ENCODE measurements around the gene ANKRD39. TPM values are rescaled to one million over a fixed set of nuclear protein-coding genes. Genes with fewer than 3 reads are reported as not detected.

The ANKRD39 gene
- total RNA-seq, 1 experiment from 2014 or later = 29.4 TPM

DNA sequence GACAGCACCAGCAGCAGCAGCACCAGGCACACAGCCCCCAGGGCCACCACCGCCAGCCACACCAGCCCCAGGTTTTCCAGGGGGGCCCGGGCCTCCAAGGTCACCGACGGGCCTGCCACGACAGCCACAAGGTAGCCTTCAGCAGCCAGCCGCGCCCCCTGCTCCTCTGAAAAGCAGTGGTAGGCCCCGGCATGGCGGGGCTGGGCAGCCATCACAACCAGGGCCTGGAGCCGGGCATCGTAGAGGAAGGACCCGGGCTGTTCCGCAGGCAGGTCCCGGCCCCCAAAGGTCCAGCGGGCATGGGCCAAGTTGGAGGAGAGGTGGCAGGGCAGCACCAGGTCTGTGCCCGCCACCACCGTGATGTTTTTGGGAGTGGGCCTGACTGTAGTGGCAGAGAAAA is 3.3 kb upstream of the ANKRD39 start:
- no TSS peak for BruUV-seq (replicated peaks)
- intact Hi-C loops (cut with micrococcal nuclease) = no loop called here
- H3K4me3 ChIP-seq (ENCODE audit: low read length) = no peak overlapping the region
- TF ChIP-seq, protein P1, sequence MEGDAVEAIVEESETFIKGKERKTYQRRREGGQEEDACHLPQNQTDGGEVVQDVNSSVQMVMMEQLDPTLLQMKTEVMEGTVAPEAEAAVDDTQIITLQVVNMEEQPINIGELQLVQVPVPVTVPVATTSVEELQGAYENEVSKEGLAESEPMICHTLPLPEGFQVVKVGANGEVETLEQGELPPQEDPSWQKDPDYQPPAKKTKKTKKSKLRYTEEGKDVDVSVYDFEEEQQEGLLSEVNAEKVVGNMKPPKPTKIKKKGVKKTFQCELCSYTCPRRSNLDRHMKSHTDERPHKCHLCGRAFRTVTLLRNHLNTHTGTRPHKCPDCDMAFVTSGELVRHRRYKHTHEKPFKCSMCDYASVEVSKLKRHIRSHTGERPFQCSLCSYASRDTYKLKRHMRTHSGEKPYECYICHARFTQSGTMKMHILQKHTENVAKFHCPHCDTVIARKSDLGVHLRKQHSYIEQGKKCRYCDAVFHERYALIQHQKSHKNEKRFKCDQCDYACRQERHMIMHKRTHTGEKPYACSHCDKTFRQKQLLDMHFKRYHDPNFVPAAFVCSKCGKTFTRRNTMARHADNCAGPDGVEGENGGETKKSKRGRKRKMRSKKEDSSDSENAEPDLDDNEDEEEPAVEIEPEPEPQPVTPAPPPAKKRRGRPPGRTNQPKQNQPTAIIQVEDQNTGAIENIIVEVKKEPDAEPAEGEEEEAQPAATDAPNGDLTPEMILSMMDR (conservative IDR thresholded peaks at IDR 0.05; ENCODE audit: low read depth, low read length) = no peak
- TF ChIP-seq EZH2phosphoT487 (IDR thresholded peaks at IDR 0.05; ENCODE audit: borderline replicate concordance, low read length) = no peak
- TF ChIP-seq EZH2 (IDR thresholded peaks at IDR 0.05; ENCODE audit: low read length, unreplicated experiment) = no peak
- no peak overlapping the region for H3K4me2 ChIP-seq (ENCODE audit: low read length)
- H3K27ac ChIP-seq (ENCODE audit: low read length) = no peak overlapping the region
- no peaks in the 10 kb centered on the region for H3K9me3 ChIP-seq (ENCODE audit: low read length)
- ChIA-PET POLR2A (ENCODE audit: unreplicated experiment) (no interaction called here), CTCF (no interaction called here)
- H3K36me3 ChIP-seq (ENCODE audit: low read depth, low read length) = peaks cover 22% of the 10 kb centered on the region; the same call in 1 of the 2 replicates
- no peaks in the 10 kb centered on the region for H3K27me3 ChIP-seq (ENCODE audit: low read length)
- H3K4me1 ChIP-seq (ENCODE audit: insufficient read depth, low read length) = peaks cover 10% of the 10 kb centered on the region
- H3K9ac ChIP-seq (ENCODE audit: low read length) = no peak overlapping the region
- no peak overlapping the region for H2AFZ ChIP-seq (ENCODE audit: low read length)
- peaks cover 20% of the 10 kb centered on the region for H3K79me2 ChIP-seq (ENCODE audit: low read length)
- no peaks in the 10 kb centered on the region for H3K9me2 ChIP-seq (replicated peaks; ENCODE audit: low read length)
- ATAC-seq = no peak
- no peak for DNase-seq
- H3F3A ChIP-seq (ENCODE audit: low read length, unreplicated experiment) = no peaks in the 10 kb centered on the region
- no peaks in the 10 kb centered on the region for H4K20me1 ChIP-seq (ENCODE audit: low read length)

DNA sequence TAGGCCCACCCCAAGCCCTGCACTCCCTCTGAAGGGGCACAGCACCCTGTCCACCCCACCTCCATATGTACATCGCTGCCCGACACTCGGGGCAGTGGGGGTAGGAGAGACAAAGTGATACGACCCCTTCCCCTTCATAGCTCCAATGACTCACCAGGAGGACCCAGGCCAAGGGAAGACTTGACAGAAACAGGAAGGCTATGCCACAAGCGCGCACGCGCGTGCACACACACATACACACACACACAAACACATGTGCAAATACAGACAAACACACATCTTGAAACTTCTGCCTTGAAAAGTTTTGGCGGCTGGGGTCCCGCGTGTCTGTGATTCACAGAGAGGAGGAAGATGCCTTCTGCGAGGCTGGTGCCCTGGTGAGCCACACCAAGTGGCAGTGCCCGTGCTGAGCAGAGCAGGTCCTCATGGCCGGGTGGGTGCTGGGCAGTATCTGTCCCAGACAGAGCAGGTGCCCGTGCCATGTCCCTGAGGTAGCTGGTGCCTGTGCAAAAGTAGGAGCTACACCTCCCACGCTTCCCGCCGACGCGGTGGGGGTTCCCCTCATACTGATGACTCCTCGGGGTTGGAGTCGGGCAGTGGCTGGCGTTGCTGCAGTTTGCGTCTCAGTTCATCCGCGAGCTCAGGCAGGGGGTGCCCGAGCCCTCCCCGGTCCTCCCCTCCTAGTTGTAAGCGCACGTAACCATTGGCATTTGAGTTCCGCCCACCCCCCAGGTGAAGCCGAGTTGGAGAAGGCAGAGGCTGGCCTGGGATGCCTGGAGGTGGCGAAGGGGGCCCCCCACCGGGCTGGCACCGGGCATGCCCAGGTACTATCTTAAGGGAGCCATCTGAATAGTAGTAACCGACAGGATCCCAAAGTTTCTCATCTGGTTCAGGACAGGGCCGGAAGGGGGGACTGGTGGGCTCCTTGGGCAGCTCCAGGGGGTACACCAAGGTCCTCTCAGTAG is 2.5 kb upstream of the ANKRD39 start:
- CTCF ChIA-PET = no interaction called here
- peaks cover 18% of the 10 kb centered on the region; the same call in 1 of the 2 replicates for H3K36me3 ChIP-seq (ENCODE audit: low read depth, low read length)
- no TSS peak for BruUV-seq (replicated peaks)
- POLR2A ChIA-PET (ENCODE audit: unreplicated experiment) = no interaction called here
- intact Hi-C loops (cut with micrococcal nuclease) = no loop called here
- no peak overlapping the region for H2AFZ ChIP-seq (ENCODE audit: low read length)
- no peak overlapping the region for H3K27ac ChIP-seq (ENCODE audit: low read length)
- H3K4me1 ChIP-seq (ENCODE audit: insufficient read depth, low read length) = peaks cover 11% of the 10 kb centered on the region
- no peaks in the 10 kb centered on the region for H4K20me1 ChIP-seq (ENCODE audit: low read length)
- ATAC-seq (no peak), DNase-seq (no peak)
- H3K9me3 ChIP-seq (ENCODE audit: low read length) = no peaks in the 10 kb centered on the region
- TF ChIP-seq EZH2phosphoT487 (IDR thresholded peaks at IDR 0.05; ENCODE audit: borderline replicate concordance, low read length) (no peak), EZH2 (IDR thresholded peaks at IDR 0.05; ENCODE audit: low read length, unreplicated experiment) (no peak)
- TF ChIP-seq, protein P1 (conservative IDR thresholded peaks at IDR 0.05; ENCODE audit: low read depth, low read length) = no peak
- H3K4me2 ChIP-seq (ENCODE audit: low read length) = no peak overlapping the region
- H3K4me3 ChIP-seq (ENCODE audit: low read length) = no peak overlapping the region
- H3K9ac ChIP-seq (ENCODE audit: low read length) = no peak overlapping the region
- peaks cover 22% of the 10 kb centered on the region for H3K79me2 ChIP-seq (ENCODE audit: low read length)
- no peaks in the 10 kb centered on the region for H3K9me2 ChIP-seq (replicated peaks; ENCODE audit: low read length)
- no peaks in the 10 kb centered on the region for H3K27me3 ChIP-seq (ENCODE audit: low read length)
- no peaks in the 10 kb centered on the region for H3F3A ChIP-seq (ENCODE audit: low read length, unreplicated experiment)

DNA sequence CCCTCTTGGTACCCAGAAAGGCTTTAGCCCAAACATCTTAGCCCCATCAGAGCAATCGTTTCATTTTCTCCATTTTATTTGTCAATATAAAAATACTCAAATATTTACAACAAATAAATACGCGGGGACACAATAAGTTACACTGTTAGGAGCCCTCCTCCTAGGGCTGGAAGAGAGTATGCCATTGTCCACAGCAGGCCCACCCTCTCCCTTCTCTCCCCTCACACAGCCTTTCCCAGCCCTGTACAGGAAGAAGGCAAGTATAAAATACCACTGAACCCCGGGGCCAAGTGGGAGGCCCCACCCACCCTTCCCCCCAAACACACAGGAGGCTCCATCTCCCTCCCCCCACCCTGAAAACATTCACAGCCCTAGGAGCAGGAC is 1.9 kb upstream of the ANKRD39 start:
- Histone ChIP-seq H3K27me3 (ENCODE audit: low read length) (no peaks in the 10 kb centered on the region), H3F3A (ENCODE audit: low read length, unreplicated experiment) (no peaks in the 10 kb centered on the region), H2AFZ (ENCODE audit: low read length) (no peak overlapping the region), H3K9me2 (replicated peaks; ENCODE audit: low read length) (no peaks in the 10 kb centered on the region), H4K20me1 (ENCODE audit: low read length) (0 out of 2 replicates have a peak, but pooled peaks cover 4% of the 10 kb centered on the region), H3K4me3 (ENCODE audit: low read length) (no peak overlapping the region), H3K4me2 (ENCODE audit: low read length) (no peak overlapping the region), H3K27ac (ENCODE audit: low read length) (no peak overlapping the region), H3K36me3 (ENCODE audit: low read depth, low read length) (peaks cover 12% of the 10 kb centered on the region; the same call in 1 of the 2 replicates), H3K9me3 (ENCODE audit: low read length) (no peaks in the 10 kb centered on the region), H3K9ac (ENCODE audit: low read length) (no peak overlapping the region), H3K79me2 (ENCODE audit: low read length) (peaks cover 29% of the 10 kb centered on the region), H3K4me1 (ENCODE audit: insufficient read depth, low read length) (peaks cover 11% of the 10 kb centered on the region)
- no TSS peak for BruUV-seq (replicated peaks)
- TF ChIP-seq EZH2 (IDR thresholded peaks at IDR 0.05; ENCODE audit: low read length, unreplicated experiment) (no peak), EZH2phosphoT487 (IDR thresholded peaks at IDR 0.05; ENCODE audit: borderline replicate concordance, low read length) (no peak)
- TF ChIP-seq, protein P1 (conservative IDR thresholded peaks at IDR 0.05; ENCODE audit: low read depth, low read length) = no peak
- ChIA-PET POLR2A (ENCODE audit: unreplicated experiment) (no interaction called here), CTCF (no interaction called here)
- intact Hi-C loops (cut with micrococcal nuclease) = loop anchor here (5.0 kb wide), 2 partner anchors 58 to 97 kb away; partner anchors contain the start of gene CNNM4
- DNase-seq (no peak), ATAC-seq (no peak)

Measured in PC-3 (cell line).